Brain microvascular endothelial cell (primary cell): ENCODE measurements around the gene FAM25G.
"Not testable (repeated sequence)": the region's sequence is repeated elsewhere in the genome, so short reads cannot be mapped to it uniquely, and the experiment has no call there.

ENCODE experiments used
- DNase-seq: peaks from one replicate; pipeline ENCODE4 v3.0.0-alpha.2; 2020
- H3K27ac ChIP-seq: fragments of 250-450 bp; sonication (Bioruptor Pico); 2 replicates; pipeline ENCODE4 v1.5.1; 2020; ENCODE audit warnings: mild to moderate bottlenecking, moderate library complexity
- H3K27me3 ChIP-seq: fragments of 250-450 bp; sonication (Bioruptor Pico); replicated peaks from 2 replicates; pipeline ENCODE4 v1.5.1; 2020; ENCODE audit warnings: mild to moderate bottlenecking
- H3K36me3 ChIP-seq: fragments of 250-450 bp; sonication (Bioruptor Pico); replicated peaks from 2 replicates; pipeline ENCODE4 v1.5.1; 2020; ENCODE audit warnings: mild to moderate bottlenecking
- H3K4me3 ChIP-seq: 2 replicates; pipeline ENCODE4 v1.5.1; 2011; ENCODE audit warnings: low read depth, mild to moderate bottlenecking, control low read depth, low read length, moderate library complexity
- in situ Hi-C: cut with HindIII; loops from 2 replicates; pipeline ENCODE4 v1.10.0; 2017; ENCODE audit warnings: low sequenced_read_pairs, low pct_ligation_motif_present

The FAM25G gene

GRCh38 chr10:47491600-47491999 lies at the start of gene FAM25G:
TSS of gene FAM25G (minus strand) at chr10:47491700. CDS start at chr10:47491674, 26 bp downstream.
- H3K36me3 ChIP-seq, in situ Hi-C loops, H3K4me3 ChIP-seq, H3K27ac ChIP-seq, H3K27me3 ChIP-seq, DNase-seq: not testable (repeated sequence)

DNA sequence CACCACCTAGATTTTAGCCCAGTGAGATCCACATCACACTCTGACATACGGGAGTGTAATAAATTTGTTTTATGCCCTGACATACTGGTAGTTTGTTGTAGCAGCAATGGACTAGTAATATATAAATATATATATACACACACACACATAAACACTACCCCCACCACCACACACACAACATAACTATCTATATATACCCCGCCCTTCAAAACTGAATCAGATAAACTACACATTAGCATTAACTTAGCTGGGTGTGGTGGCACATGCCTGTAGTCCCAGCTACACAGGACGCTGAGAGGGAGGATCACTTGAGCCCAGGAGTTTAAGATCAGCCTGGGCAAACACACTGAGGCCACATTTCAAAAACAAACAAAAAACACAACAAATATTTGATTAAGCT lies 44.9 kb upstream of the FAM25G start:
- in situ Hi-C loops, DNase-seq, H3K36me3 ChIP-seq, H3K27ac ChIP-seq, H3K27me3 ChIP-seq, H3K4me3 ChIP-seq: not testable (repeated sequence)

- H3K27ac ChIP-seq, in situ Hi-C loops, H3K36me3 ChIP-seq, H3K27me3 ChIP-seq, H3K4me3 ChIP-seq, DNase-seq: not testable (repeated sequence)
These were observed 32.0 kb upstream of the FAM25G start, which contains the start of gene AGAP9 for GRCh38 chr10:47523475-47523874. TSS of gene AGAP9 (minus strand) at chr10:47523638. CDS start at chr10:47523526, 112 bp downstream.

DNA sequence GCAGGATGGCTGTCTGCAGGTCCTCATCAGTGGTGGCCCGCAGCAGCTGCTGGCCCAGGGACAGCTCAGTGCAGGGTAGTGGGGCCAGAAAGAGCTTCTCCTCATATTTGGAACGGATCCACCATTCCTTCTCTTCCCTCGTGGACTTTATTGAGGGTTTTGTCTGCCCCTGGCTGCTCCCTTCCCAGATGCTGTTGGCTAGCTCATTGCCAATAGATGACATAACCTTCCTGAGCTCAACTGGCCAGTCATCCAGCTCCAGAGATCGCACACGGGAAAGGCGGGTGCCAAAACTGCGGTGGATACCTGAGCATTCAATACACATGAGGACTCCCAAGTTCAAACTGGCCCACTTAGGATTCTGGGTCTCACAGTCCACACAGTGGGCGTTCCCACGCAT lies 10.8 kb upstream of the FAM25G start:
- DNase-seq, H3K36me3 ChIP-seq, H3K4me3 ChIP-seq, in situ Hi-C loops, H3K27me3 ChIP-seq, H3K27ac ChIP-seq: not testable (repeated sequence)

GRCh38 chr10:47494226-47494625 lies 2.7 kb upstream of the FAM25G start:
- H3K36me3 ChIP-seq, H3K4me3 ChIP-seq, in situ Hi-C loops, H3K27me3 ChIP-seq, DNase-seq, H3K27ac ChIP-seq: not testable (repeated sequence)

DNA sequence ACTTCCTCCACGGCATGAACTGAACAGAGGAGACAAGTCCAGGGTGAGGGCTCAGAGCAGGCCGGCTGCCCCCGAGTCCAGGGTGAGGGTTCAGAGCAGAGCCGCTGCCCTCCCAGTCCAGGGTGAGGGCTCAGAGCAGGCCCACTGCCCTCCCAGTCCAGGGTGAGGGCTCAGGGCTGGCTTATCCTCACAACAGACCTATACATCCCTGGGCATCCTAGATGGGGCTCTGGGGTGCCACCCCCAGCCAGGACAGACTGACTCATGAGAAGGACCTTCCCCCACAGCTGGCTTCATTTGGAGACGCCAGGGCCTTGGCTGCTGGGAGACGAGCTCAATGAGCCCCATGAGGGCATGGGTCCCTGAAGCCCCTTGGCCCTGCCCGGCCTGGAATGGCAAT lies 1.9 kb downstream of the FAM25G start:
- in situ Hi-C loops, DNase-seq, H3K27me3 ChIP-seq, H3K4me3 ChIP-seq, H3K36me3 ChIP-seq, H3K27ac ChIP-seq: not testable (repeated sequence)

- DNase-seq: peak; percentile 83
- H3K36me3 ChIP-seq, H3K4me3 ChIP-seq, in situ Hi-C loops, H3K27me3 ChIP-seq: not testable (repeated sequence)
- H3K27ac ChIP-seq: peak overlapping the region; percentile 34
These were observed 5.6 kb downstream of the FAM25G start for GRCh38 chr10:47485943-47486342.

- H3K36me3 ChIP-seq, DNase-seq, H3K27me3 ChIP-seq, H3K27ac ChIP-seq, H3K4me3 ChIP-seq, in situ Hi-C loops: not testable (repeated sequence)
These were observed 6.7 kb downstream of the FAM25G start for GRCh38 chr10:47484786-47485185.

DNA sequence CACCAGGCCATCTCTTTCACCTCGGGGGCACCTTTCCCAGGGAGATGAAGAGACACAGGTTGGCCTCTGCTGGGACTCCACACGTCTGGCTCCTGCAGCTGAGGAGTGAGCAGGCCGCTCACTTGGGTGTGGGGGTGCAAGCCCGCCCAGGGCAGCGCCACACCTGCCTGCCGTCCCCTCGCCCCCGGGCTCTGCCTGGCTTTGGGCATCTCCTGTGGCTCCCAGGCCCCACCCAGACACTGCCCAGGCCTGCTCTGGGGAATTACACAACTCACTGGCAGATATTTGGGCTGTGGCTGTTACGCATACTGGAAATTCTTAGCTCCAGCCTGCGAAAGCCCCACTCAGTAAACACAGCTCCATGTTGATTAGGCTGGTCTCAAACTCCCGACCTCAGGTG lies 7.6 kb downstream of the FAM25G start, which contains the start of gene ANXA8:
TSS of gene ANXA8 (minus strand) at position 193 of the 400 bp plus-strand sequence. CDS start at position 11, 182 bp downstream.
- in situ Hi-C loops, H3K36me3 ChIP-seq, H3K27ac ChIP-seq, H3K27me3 ChIP-seq, H3K4me3 ChIP-seq, DNase-seq: not testable (repeated sequence)

DNA sequence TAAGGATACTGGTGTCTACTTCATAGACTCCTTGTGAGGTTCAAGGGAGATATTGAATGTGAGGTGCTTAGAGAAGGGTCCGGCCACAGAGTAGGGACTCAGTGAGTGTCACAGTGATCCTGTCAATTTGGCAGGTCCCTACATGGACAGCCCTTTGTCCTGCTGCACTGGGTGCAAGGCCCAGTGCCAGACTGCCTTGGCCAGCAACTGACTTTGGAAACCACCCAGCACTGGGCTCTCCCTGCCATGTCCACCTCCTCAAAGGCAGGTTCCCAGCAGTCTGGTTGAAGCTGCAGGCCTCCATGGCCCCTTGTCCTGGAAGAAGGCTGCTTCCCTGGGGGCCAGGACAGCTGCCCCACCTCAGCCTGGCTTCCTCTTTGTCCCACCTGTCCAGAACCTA lies 9.1 kb downstream of the FAM25G start:
- DNase-seq, H3K27ac ChIP-seq, H3K36me3 ChIP-seq, in situ Hi-C loops, H3K27me3 ChIP-seq, H3K4me3 ChIP-seq: not testable (repeated sequence)

- H3K4me3 ChIP-seq, DNase-seq, H3K36me3 ChIP-seq, H3K27ac ChIP-seq, H3K27me3 ChIP-seq, in situ Hi-C loops: not testable (repeated sequence)
These were observed 9.7 kb downstream of the FAM25G start for GRCh38 chr10:47481768-47482181.

GRCh38 chr10:47481182-47481766 lies 10.2 kb downstream of the FAM25G start:
- H3K27me3 ChIP-seq, in situ Hi-C loops, H3K36me3 ChIP-seq, H3K4me3 ChIP-seq, H3K27ac ChIP-seq: not testable (repeated sequence)
- peak; percentile 63 for DNase-seq

GRCh38 chr10:47480133-47480532 lies 11.4 kb downstream of the FAM25G start:
- DNase-seq, H3K36me3 ChIP-seq, H3K4me3 ChIP-seq, in situ Hi-C loops, H3K27me3 ChIP-seq, H3K27ac ChIP-seq: not testable (repeated sequence)

DNA sequence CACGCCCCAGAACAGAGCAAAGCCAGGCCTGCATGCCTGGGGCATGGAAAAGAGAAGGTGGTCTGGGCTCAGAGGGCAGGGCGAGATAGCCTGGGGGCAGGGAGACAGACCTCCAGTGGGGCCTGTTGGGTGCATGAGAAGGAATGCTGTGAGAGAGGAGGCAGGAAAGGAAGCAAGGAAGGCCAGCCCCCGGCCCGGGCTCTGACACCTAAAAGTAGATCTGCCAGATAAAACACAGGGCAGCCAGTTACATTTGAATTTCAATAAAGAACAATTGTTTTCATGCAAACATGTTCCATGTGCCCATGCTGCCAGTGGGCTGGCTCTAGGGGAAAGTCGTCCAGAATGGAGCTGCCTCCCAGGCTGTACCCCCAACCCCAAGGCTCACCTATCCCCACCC lies 13.4 kb downstream of the FAM25G start:
- in situ Hi-C loops, H3K4me3 ChIP-seq, DNase-seq, H3K27ac ChIP-seq, H3K27me3 ChIP-seq, H3K36me3 ChIP-seq: not testable (repeated sequence)

DNA sequence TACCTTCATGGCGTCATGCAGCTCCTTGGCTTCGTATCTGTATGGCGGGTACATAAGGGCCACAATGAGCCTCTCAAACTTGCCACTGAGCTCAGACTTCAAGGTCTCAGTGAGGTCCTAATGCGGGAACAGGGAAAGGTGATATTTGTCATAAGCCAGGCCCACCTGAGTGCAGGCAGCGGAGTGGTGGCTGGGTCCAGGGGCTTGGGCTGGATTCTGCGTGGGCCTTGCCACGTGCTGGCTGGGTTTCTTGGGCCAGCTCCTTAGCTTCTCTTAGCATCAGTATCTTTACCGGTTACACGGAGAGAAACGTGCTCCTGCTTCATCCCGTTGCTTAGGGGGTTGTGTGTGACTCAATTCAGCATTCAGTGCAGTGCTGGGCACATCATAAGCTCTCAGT lies 14.4 kb downstream of the FAM25G start:
- H3K4me3 ChIP-seq, DNase-seq, H3K36me3 ChIP-seq, H3K27ac ChIP-seq, H3K27me3 ChIP-seq, in situ Hi-C loops: not testable (repeated sequence)
